ENCODE data around the gene HS3ST6.

Gene HS3ST6

GRCh38 chr16:1874854-1875253, 43.4 kb downstream of the HS3ST6 start:
- no peak for DNase-seq

- DNase-seq = peak; percentile 39
These were observed 46.1 kb downstream of the HS3ST6 start, which contains the start of gene MEIOB for GRCh38 chr16:1871974-1872635. Gene MEIOB, minus strand, starts transcription at chr16:1872164. Its CDS starts 3,989 bp downstream, at chr16:1868175.

GRCh38 chr16:1870365-1871082, 47.7 kb downstream of the HS3ST6 start:
- no peak for DNase-seq

GRCh38 chr16:1865902-1866690, 52.1 kb downstream of the HS3ST6 start:
- no peak for DNase-seq

- no peak for DNase-seq
These were observed 54.3 kb downstream of the HS3ST6 start for GRCh38 chr16:1863681-1864460.

- DNase-seq = no peak
These were observed 55.8 kb downstream of the HS3ST6 start for GRCh38 chr16:1862394-1862793.

GRCh38 chr16:1861730-1862129, 56.5 kb downstream of the HS3ST6 start:
- DNase-seq = no peak
